Activated T-cell treated with anti-CD3 and anti-CD28 coated beads, Interleukin-2, amount 50 U/mL, for 24 hours (primary cell): ENCODE results near the gene XIRP1.

ENCODE experiments used
- DNase-seq: peaks from one replicate; pipeline ENCODE4 v3.0.0-alpha.2; 2020
- H3K27ac Mint-ChIP-seq: 2 replicates; pipeline ENCODE4 v1.8.0; 2020; ENCODE audit warnings: mild to moderate bottlenecking, mixed read lengths
- H3K27me3 Mint-ChIP-seq: 2 replicates; pipeline ENCODE4 v1.8.0; 2020; ENCODE audit warnings: mixed read lengths
- H3K36me3 Mint-ChIP-seq: 2 replicates; pipeline ENCODE4 v1.8.0; 2020; ENCODE audit warnings: low read depth, mixed read lengths
- H3K4me1 Mint-ChIP-seq: 2 replicates; pipeline ENCODE4 v1.8.0; 2020; ENCODE audit warnings: low read depth, mixed read lengths
- H3K4me3 Mint-ChIP-seq: 2 replicates; pipeline ENCODE4 v1.8.0; 2020; ENCODE audit warnings: mild to moderate bottlenecking, moderate library complexity, mixed read lengths
- H3K9me3 Mint-ChIP-seq: 2 replicates; pipeline ENCODE4 v1.8.0; 2020; ENCODE audit warnings: mixed read lengths

The XIRP1 gene

DNA sequence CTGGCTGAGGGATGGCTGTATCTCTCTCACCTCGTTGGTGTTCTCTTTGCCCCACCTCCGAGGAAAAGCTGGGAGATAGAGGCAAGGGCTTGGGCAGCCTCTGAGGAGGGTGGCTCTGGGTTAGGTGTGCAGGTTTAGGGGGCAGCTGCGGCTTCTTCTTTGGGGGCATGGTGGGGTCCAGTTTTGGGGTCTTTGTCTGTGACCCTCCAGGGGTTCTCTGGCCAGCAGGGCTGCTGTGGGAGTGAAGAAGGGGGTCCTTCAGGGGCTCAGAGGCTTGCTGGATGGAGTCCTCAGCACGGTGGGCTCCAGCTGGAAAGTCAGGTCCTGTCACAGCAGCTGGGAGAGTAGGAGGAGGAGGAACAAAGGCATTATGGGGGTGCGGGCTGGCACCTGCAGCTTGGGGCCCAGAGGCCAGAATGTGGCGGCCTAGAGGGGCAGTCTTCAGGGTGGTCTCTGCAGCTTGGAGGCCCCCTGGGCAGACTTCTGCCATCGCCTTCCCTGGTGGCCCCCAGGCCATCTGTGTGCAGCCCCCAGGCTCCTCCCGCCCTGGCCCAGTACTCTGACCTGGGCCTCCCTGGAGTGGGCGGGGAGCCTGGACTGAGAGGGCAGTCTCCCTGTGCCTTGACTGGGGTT lies 7.0 kb downstream of the XIRP1 start:
- H3K27ac Mint-ChIP-seq = no peak overlapping the region
- DNase-seq = no peak

DNA sequence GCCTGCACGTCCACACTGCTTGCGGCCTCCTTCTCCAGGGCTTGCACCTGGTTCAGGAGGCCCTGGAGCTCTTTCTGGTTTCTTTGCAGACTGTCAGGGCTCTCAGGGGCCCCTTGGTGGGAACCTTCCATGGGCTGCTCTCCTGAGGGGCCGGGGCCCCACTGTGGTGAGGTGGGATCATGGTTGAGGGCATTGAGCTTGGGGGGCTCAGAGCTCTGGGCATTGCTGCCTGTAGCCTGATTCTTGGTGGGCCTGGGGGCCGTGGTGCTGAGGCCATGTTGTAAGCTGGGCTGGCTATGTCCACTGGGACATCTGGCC lies 7.5 kb downstream of the XIRP1 start:
- Mint-ChIP-seq H3K4me1 (peaks cover 17% of the 10 kb centered on the region), H3K4me3 (no peak overlapping the region), H3K27ac (no peak overlapping the region), H3K9me3 (no peaks in the 10 kb centered on the region), H3K27me3 (no peaks in the 10 kb centered on the region), H3K36me3 (peaks cover 12% of the 10 kb centered on the region)
- no peak for DNase-seq

More for the DNA sequence above, 7.0 kb downstream of the XIRP1 start:
- Mint-ChIP-seq H3K4me3 (no peak overlapping the region), H3K36me3 (peaks cover 12% of the 10 kb centered on the region), H3K9me3 (no peaks in the 10 kb centered on the region), H3K27me3 (no peaks in the 10 kb centered on the region), H3K4me1 (peaks cover 15% of the 10 kb centered on the region)

DNA sequence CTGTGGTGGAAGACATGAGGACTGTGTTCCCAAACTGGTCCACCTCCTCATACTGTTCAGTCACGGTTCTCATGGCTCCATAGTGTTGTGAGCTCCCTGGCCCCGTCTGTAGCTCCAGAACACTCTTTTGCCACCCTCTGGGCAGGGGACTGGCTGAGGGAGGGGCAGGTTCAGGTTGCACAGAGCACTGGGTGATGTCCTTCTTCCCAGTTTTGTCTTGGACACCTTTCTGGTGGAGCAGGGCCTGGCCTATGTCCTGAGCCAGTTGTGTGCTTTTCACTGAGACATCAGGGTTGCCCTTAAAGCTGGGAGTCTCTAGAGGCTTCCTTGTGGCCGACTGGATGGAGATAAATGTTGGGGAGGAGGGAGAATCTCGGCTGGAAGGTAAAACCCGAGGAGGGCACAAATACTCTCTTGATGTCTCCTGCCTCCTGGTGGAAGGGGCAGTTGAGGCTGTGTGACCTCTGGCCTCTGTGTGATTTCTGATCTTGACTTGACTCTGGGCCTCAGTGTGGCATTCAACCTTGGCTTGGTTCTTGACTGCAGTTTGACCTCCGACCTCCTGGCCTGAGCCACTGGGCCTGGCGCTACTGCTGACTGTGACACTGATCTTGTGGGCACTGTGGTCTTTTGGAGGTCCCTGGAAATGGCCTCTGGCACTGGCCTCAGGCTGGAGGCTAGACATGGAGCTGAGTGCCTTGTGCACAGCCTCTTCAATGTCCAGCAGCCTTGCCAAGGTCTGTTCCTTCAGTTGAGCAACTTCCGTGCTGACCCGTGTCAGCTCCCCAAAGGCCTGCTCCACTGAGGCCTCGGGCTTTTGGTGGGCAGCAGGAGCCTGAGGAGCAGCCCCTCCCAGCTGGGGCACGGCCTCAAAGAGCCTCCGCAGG lies 8.1 kb downstream of the XIRP1 start:
- Mint-ChIP-seq H3K27ac (peak overlapping the region; percentile 64), H3K4me3 (no peak overlapping the region)

DNA sequence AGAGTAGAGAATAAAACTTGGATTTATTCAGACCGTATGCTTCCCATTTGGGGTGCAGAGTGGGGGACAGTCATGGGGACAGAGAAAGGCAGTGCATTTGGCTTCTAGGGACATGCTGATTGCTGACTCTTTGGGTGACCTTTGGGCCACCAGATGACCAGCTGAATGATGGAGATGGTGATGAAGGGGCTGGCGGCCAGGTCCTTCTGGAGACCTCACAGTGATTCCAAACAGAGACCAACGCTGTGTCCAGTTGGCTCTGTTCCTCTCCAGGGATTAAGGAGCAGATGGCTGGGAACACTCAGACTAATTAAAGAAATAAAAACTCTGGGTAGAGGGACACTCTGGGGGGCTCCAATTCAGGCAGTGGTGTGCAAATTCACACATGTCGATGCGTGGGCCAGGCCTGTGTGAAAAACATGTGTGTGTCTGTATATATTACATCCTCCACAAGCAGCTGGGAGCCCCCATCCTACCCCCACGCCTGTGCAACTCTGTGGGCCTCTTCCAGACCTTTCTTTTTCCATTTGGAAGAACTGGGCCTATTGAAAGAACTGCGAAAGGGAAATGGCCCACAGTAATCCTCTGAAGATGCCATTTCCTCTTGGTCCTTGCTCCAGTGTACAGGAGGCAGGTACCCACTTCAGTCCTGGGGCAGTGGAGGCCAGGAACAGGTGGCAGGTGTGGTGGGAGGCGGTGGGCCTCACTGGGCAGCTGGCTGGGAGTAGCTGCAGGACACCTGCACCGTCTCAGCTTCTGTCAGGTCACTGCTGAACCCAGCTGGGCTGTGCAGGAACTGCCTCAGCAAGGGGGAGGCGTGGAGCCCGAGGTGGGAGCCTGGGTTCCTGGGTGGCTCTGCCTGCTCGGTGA lies 8.9 kb downstream of the XIRP1 start:
- Mint-ChIP-seq H3K36me3 (peaks cover 6% of the 10 kb centered on the region), H3K27ac (no peak overlapping the region), H3K4me1 (peaks cover 29% of the 10 kb centered on the region), H3K4me3 (no peak overlapping the region), H3K9me3 (no peaks in the 10 kb centered on the region), H3K27me3 (no peaks in the 10 kb centered on the region)
- no peak for DNase-seq

More for the DNA sequence above, 8.1 kb downstream of the XIRP1 start:
- H3K27me3 Mint-ChIP-seq = no peaks in the 10 kb centered on the region
- peaks cover 20% of the 10 kb centered on the region for H3K4me1 Mint-ChIP-seq
- H3K9me3 Mint-ChIP-seq = no peaks in the 10 kb centered on the region
- H3K36me3 Mint-ChIP-seq = peaks cover 12% of the 10 kb centered on the region
- DNase-seq = no peak

DNA sequence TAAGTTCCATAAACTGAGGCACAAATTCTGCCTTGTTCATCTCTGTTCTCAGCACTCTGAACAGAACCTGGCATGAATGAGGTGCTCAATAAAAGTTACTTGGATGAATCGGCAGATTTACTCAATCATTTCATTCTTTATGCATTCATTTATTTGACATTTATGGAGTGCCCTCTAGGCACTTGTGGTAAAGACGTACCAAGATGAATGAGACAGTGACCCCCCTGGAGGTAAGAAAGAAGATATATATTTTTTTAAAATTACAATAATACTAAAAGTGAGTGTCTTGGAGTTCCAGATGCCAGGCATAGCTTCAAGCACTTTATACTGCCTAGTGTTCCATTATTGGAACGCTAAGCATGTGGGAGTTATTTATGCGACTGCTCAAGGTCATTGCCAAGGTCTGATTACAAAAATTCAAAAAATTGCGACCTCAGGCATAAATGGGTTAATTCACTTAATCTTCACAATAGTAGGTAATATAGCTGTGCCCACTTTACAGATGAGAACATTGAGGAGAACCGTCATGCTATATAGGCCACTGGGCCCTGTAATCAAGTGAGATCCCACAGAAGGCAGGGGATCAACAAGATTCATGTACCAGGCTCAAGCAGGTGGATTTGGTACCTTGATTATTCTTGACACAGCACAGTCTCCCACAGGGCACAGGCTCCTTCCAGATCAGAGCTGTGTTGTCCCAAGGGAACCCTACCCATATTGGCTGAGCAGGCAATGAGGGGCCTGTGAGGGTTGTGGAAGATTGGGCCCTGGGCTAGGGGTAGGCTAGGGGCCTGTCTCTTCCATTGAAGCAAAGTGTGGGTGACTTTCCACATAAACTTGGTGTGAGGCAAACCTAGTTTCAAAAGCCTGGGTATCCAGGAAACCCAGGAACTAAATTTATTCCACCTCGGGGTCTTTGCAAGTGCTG lies 10.7 kb downstream of the XIRP1 start:
- peaks cover 41% of the 10 kb centered on the region for H3K4me1 Mint-ChIP-seq
- H3K9me3 Mint-ChIP-seq = no peaks in the 10 kb centered on the region
- peak overlapping the region; percentile 31 for H3K4me3 Mint-ChIP-seq
- H3K27me3 Mint-ChIP-seq = no peaks in the 10 kb centered on the region
- no peak for DNase-seq
- H3K27ac Mint-ChIP-seq = peak overlapping the region; percentile 79
- H3K36me3 Mint-ChIP-seq = peaks cover 3% of the 10 kb centered on the region

DNA sequence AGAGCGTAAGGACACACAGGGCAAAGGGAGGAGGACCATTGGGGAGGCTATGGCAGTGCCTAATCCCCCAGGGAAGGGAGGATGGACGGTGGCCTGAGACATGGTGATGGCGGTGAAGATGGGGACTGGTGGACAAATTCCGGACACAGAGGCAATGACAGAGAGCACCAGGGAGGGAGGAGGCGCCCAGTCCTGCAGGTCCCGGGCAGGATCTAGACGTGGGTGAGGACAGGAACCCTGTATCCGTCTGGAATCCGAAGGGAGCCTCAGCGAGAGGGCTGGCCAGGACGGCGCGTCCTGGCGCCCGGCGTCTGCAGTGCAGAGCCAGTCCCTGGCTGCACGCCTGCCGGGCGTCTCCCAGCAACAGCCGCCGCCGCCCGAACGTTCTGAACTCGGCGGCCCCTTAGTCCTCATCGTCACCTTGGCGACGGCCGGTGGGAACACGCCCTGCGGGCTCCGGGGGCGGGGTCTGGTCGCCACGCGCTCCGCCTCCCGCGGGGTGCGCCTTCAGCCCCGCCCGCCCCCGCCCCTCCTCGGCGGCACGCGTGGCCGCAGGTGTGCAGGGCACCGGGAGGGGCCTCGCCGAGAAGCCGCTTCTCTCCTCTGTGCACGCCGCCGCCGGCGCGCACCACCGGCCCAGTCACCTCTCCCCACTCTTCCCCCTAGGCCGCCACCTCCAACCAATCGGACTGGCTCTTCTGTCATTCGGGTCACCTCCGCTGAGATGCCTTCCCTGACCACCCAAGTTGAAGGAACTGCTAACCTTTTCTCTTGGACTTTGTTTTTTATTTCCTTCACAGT lies 11.6 kb downstream of the XIRP1 start:
- H3K9me3 Mint-ChIP-seq = no peaks in the 10 kb centered on the region
- H3K4me3 Mint-ChIP-seq = peak overlapping the region; percentile 78
- H3K27ac Mint-ChIP-seq = peak overlapping the region; percentile 90
- DNase-seq = peak; percentile 91
- H3K4me1 Mint-ChIP-seq = peaks cover 51% of the 10 kb centered on the region
- H3K36me3 Mint-ChIP-seq = peaks cover 2% of the 10 kb centered on the region
- no peaks in the 10 kb centered on the region for H3K27me3 Mint-ChIP-seq

DNA sequence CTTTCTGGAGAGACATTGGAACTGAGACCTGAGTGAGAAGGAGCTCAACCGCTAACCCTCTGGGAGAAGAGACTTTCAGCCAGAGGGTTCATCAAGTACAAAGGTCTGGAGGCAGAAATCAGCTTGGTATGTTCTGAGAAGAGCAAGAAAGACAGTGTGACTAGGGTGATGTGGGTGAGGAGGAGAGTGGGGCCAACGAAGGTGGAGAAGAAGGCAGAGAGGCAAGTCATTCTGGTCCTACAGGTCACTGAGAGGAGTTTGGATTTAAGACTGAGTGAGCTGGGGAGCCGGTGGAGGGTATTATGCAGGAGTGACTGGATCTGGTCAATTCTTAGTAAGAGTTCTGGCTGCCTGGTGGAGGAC lies 12.2 kb downstream of the XIRP1 start:
- DNase-seq = no peak
- Mint-ChIP-seq H3K4me1 (peaks cover 52% of the 10 kb centered on the region), H3K4me3 (peak overlapping the region; percentile 78), H3K27ac (peak overlapping the region; percentile 90), H3K36me3 (peaks cover 2% of the 10 kb centered on the region), H3K27me3 (no peaks in the 10 kb centered on the region), H3K9me3 (no peaks in the 10 kb centered on the region)

DNA sequence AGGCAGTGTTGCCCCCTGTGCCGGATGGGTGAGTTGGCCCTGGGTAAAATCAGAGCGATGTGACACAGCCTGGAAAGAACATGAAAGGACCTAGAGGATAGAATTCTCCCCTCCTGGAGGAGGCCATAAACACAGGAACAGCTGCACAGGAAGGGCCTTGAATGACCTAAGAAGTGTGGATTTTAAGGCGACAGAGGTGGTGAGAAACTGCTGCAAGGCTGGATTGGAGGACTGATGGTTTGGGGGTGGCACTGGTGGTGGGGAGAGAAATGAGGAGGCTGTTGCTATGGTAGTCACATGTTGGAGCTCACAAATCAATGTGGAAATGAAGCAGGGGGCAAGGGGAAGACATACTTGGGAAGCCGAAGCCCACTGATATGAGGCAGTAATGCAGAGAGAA lies 13.8 kb downstream of the XIRP1 start:
- H3K36me3 Mint-ChIP-seq = no peaks in the 10 kb centered on the region
- no peaks in the 10 kb centered on the region for H3K27me3 Mint-ChIP-seq
- no peaks in the 10 kb centered on the region for H3K9me3 Mint-ChIP-seq
- H3K4me1 Mint-ChIP-seq = peaks cover 52% of the 10 kb centered on the region
- peak overlapping the region; percentile 63 for H3K4me3 Mint-ChIP-seq
- H3K27ac Mint-ChIP-seq = peak overlapping the region; percentile 88
- DNase-seq = no peak

DNA sequence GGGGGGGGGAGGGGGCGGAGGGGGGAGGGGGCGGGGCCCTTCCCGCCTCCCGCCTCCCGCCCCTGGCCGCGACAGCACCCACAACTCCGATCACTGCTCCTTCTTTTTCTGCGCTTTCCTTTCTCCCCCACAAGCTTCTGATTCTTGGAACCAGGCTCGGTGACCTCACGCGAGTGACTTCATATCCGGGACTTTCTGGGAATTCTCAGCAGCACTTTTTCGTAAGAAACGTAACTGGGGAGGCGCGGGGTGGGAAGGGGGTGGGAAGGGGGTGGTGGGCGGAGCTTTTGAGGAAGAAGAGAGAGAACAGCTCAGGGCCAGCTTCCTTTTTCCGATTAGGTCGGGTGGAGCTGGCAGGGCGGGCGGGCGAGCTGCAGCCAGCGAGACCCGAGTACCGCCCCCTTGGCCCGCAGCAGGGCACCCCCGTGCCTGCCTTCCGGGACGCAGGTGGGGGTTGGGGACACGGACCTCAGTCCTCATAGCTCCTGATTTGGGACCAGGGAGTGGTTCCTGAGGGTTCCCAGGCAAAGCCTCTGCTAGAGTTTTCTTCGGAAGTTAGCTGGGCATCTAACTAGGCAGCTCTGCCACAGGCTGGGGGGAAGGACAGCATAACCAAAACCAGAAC lies 14.6 kb downstream of the XIRP1 start:
- DNase-seq = peak; percentile 83

DNA sequence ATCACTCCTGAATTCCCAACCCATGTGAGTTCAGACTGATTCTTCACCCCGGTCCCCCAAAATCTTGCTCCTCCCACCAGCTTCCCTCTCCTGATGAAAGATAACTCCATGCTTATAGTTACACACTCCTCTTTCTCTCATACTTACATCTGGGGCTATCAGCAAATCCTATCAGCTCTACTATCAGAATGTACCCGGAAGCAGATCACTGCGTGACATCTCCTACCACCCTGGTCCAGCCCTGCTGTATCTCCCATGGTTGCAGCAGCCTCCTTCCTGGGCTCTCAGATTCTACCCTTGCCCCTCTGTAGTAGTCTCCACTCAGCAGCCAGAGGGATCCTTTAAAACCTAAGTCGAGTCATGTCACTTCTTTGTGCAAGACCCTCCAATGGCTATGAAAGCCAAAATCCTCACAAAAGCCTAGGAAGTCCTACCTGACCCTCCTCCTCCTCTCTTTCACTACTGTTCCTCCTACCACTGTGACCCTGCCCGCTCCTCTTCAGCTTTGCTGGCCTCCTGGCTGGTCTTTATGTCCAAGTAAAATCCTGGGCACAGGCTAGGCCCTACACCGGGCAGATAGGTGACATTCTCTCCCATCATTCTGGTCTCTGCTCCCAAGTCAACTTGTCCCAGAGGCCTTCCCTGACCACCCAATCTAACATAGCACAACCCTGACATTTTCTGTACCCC lies 16.2 kb downstream of the XIRP1 start:
- no peaks in the 10 kb centered on the region for H3K27me3 Mint-ChIP-seq
- H3K9me3 Mint-ChIP-seq = no peaks in the 10 kb centered on the region
- H3K27ac Mint-ChIP-seq = peak overlapping the region; percentile 94
- H3K4me3 Mint-ChIP-seq = no peak overlapping the region
- no peak for DNase-seq
- peaks cover 48% of the 10 kb centered on the region for H3K4me1 Mint-ChIP-seq
- no peaks in the 10 kb centered on the region for H3K36me3 Mint-ChIP-seq

More for the DNA sequence above, 14.6 kb downstream of the XIRP1 start:
- no peaks in the 10 kb centered on the region for H3K9me3 Mint-ChIP-seq
- no peaks in the 10 kb centered on the region for H3K27me3 Mint-ChIP-seq
- peak overlapping the region; percentile 94 for H3K27ac Mint-ChIP-seq
- H3K4me3 Mint-ChIP-seq = peak overlapping the region; percentile 63
- H3K4me1 Mint-ChIP-seq = peaks cover 52% of the 10 kb centered on the region
- H3K36me3 Mint-ChIP-seq = no peaks in the 10 kb centered on the region

DNA sequence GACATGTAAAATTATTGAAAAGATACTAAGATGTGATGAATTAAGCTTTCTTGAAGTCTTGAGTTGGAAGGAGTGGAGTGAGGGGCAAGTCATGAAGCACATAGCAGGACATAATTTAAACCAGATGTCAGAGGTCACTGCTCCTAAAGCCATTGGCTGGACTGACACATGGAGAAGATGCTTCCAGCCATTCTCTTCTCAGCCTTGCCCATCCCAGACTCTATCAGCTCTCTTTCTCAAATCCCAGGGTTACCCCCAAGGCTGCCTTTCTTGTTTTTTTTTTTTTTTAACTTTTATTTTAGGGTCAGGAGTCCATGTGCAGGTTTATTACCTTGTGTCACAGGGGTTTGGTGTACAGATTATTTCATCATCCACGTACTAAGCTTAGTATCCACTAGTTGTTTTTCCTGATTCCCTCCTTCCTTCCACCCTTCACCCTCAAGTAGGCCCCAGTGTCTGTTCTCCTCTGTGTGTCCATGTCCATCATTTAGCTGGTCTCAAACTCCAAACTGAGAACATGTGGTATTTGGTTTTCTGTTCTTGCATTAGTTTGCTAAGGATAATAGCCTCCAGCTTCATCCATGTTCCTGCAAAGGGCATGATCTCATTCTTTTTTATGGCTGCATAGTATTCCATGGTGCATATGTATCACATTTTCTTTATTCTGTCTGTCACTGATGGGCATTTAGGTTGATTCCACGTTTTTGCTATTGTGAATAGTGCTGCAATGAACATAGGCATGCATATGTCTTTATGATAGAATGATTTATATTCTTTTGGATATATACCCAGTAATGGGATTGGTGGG lies 18.9 kb downstream of the XIRP1 start:
- H3K27me3 Mint-ChIP-seq = no peaks in the 10 kb centered on the region
- no peak overlapping the region for H3K4me3 Mint-ChIP-seq
- peaks cover 26% of the 10 kb centered on the region for H3K4me1 Mint-ChIP-seq
- H3K9me3 Mint-ChIP-seq = no peaks in the 10 kb centered on the region
- H3K27ac Mint-ChIP-seq = no peak overlapping the region
- no peaks in the 10 kb centered on the region for H3K36me3 Mint-ChIP-seq
- no peak for DNase-seq

DNA sequence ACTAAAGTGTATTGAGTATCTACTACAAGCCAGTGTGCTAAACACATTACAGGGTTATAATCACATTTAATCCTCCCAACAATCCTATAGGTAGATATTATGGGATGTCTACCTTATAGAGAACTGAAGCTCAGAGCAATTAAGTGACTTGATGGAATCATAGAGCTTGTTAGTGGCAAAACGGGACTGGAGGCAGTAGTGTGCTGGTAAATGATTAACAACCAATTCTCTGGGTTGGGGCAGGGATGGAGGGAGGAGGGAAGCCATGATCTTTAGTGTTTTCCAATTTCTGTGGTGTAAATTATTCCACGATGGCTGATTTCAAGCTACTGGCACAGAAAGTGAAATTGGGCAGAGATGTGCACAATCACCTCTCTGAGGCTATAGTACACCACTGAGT lies 20.5 kb downstream of the XIRP1 start:
- Mint-ChIP-seq H3K9me3 (no peaks in the 10 kb centered on the region), H3K4me1 (peaks cover 21% of the 10 kb centered on the region), H3K4me3 (no peak overlapping the region), H3K27me3 (no peaks in the 10 kb centered on the region), H3K36me3 (no peaks in the 10 kb centered on the region), H3K27ac (no peak overlapping the region)
- DNase-seq = no peak
